ENCODE results near the gene RPL34. TPM values are rescaled to one million over a fixed set of nuclear protein-coding genes. Genes with fewer than 3 reads are reported as not detected.

The RPL34 gene
- total RNA-seq, 1 donor from 2014 or later, result 2,310 TPM

- H3K4me3 Mint-ChIP-seq, result peak overlapping the region; percentile 15
- no peaks in the 10 kb centered on the region for H3K9me3 Mint-ChIP-seq
- intact Hi-C loops (cut with micrococcal nuclease), result loop anchor here (5.0 to 10.0 kb wide), 2 partner anchors 809 to 1192 kb away; partner anchors contain the start of genes GAR1 and SEC24B
- H3K27ac Mint-ChIP-seq, result peak overlapping the region; percentile 1
- H3K4me1 Mint-ChIP-seq, result peaks cover 50% of the 10 kb centered on the region
- CTCF ChIA-PET, result interaction anchor here (0.9 kb wide), 1 partner anchor 604 kb away, joined by 3 read pairs; no protein-coding TSS in a partner anchor
- DNase-seq (no peak), ATAC-seq (ENCODE audit: low read depth) (no peak)
- no peaks in the 10 kb centered on the region for H3K27me3 Mint-ChIP-seq
- TF ChIP-seq CTCF (IDR thresholded peaks at IDR 0.05), result no peak
- POLR2A ChIA-PET, result interaction anchor here (1.6 kb wide), 1 partner anchor 27 kb away, joined by 7 read pairs; the partner anchor contains the start of gene OSTC
- peaks cover 67% of the 10 kb centered on the region for H3K36me3 Mint-ChIP-seq (ENCODE audit: low read depth)
Measured at GRCh38 chr4:108622828-108623227, 2.5 kb downstream of the RPL34 start.

- ATAC-seq (ENCODE audit: low read depth) (no peak), DNase-seq (no peak)
- CTCF ChIA-PET, result interaction anchor here (0.6 kb wide), 1 partner anchor 447 kb away, joined by 3 read pairs; no protein-coding TSS in a partner anchor
- Mint-ChIP-seq H3K4me3 (no peak overlapping the region), H3K27ac (no peak overlapping the region), H3K36me3 (ENCODE audit: low read depth) (peaks cover 80% of the 10 kb centered on the region), H3K27me3 (no peaks in the 10 kb centered on the region), H3K9me3 (no peaks in the 10 kb centered on the region), H3K4me1 (peaks cover 45% of the 10 kb centered on the region)
- no peak for TF ChIP-seq CTCF (IDR thresholded peaks at IDR 0.05)
- intact Hi-C loops (cut with micrococcal nuclease), result loop anchor here (5.0 to 10.0 kb wide), 2 partner anchors 808 to 1190 kb away; partner anchors contain the start of genes GAR1 and SEC24B
- POLR2A ChIA-PET, result interaction anchor here (1.6 kb wide), 1 partner anchor 26 kb away, joined by 7 read pairs; the partner anchor contains the start of gene OSTC
Measured at GRCh38 chr4:108624263-108625056, 4.1 kb downstream of the RPL34 start.

- H3K4me1 Mint-ChIP-seq, result peaks cover 32% of the 10 kb centered on the region
- intact Hi-C loops (cut with micrococcal nuclease), result loop anchor here (10.0 kb wide), 1 partner anchor 1189 kb away; the partner anchor contains the start of gene GAR1
- no peak for TF ChIP-seq CTCF (IDR thresholded peaks at IDR 0.05)
- no peak overlapping the region for H3K27ac Mint-ChIP-seq
- no peaks in the 10 kb centered on the region for H3K9me3 Mint-ChIP-seq
- no peaks in the 10 kb centered on the region for H3K27me3 Mint-ChIP-seq
- ATAC-seq (ENCODE audit: low read depth) (no peak), DNase-seq (no peak)
- CTCF ChIA-PET, result no interaction called here
- POLR2A ChIA-PET, result interaction anchor here (0.6 to 3.4 kb wide), 2 partner anchors 24 to 637 kb away, joined by 3 to 22 read pairs; partner anchors contain the start of genes HADH and OSTC
- H3K4me3 Mint-ChIP-seq, result no peak overlapping the region
- H3K36me3 Mint-ChIP-seq (ENCODE audit: low read depth), result peaks cover 87% of the 10 kb centered on the region
Measured at GRCh38 chr4:108626056-108626455, 5.7 kb downstream of the RPL34 start.

GRCh38 chr4:108628411-108628810, 8.0 kb downstream of the RPL34 start:
- CTCF ChIA-PET, result no interaction called here
- TF ChIP-seq CTCF (IDR thresholded peaks at IDR 0.05), result no peak
- H3K9me3 Mint-ChIP-seq, result no peaks in the 10 kb centered on the region
- POLR2A ChIA-PET, result interaction anchor here (3.4 kb wide), 1 partner anchor 22 kb away, joined by 22 read pairs; the partner anchor contains the start of gene OSTC
- peaks cover 11% of the 10 kb centered on the region for H3K4me1 Mint-ChIP-seq
- H3K27me3 Mint-ChIP-seq, result no peaks in the 10 kb centered on the region
- ATAC-seq (ENCODE audit: low read depth) (no peak), DNase-seq (no peak)
- intact Hi-C loops (cut with micrococcal nuclease), result loop anchor here (10.0 kb wide), 1 partner anchor 1186 kb away; the partner anchor contains the start of gene GAR1
- H3K36me3 Mint-ChIP-seq (ENCODE audit: low read depth), result peaks cover 89% of the 10 kb centered on the region
- no peak overlapping the region for H3K27ac Mint-ChIP-seq
- H3K4me3 Mint-ChIP-seq, result no peak overlapping the region

GRCh38 chr4:108635070-108635655, 14.8 kb downstream of the RPL34 start:
- intact Hi-C loops (cut with micrococcal nuclease), result no loop called here
- Mint-ChIP-seq H3K4me1 (no peaks in the 10 kb centered on the region), H3K36me3 (ENCODE audit: low read depth) (peaks cover 52% of the 10 kb centered on the region), H3K27me3 (no peaks in the 10 kb centered on the region), H3K9me3 (no peaks in the 10 kb centered on the region), H3K27ac (no peak overlapping the region), H3K4me3 (no peak overlapping the region)
- DNase-seq (no peak), ATAC-seq (ENCODE audit: low read depth) (no peak)
- ChIA-PET CTCF (no interaction called here), POLR2A (interaction anchor here (0.7 kb wide), 1 partner anchor 672 kb away, joined by 6 read pairs; no protein-coding TSS in a partner anchor)
- no peak for TF ChIP-seq CTCF (IDR thresholded peaks at IDR 0.05)
